Left hindlimb (tissue), 1 donor: Measurements from ENCODE around the gene PPME1.

Source experiments
- DNase-seq: peaks from one replicate; pipeline ENCODE4 v3.0.0-alpha.2; 2018

PPME1 gene

DNA sequence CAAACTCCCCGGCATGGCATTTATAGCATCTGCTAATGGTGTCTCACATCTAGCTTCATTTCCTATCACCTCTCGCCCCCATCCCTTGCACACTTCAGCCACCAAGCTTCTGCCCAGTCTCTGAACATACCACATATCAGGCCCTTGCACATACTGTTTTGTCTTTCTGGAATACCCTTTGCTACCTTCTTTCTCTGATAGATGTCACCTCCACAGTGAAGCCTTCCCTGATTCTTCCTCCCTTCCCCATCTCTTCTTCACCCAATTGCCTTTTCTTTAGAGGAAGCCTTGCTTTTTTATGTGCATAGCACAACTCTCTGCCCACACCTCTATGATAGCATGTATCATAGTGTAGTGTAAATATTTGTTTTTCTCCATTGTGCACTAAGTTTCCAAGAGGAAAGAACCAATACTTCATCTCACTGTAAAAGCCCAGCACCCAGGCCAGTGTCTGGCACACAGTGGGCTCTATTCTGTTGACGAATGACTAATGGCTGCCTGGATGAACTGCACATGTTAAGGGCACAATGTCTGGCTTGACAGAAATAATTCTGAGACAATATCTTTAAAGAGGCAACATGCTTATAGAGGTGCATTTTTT is 112.6 kb downstream of the PPME1 start:
- no peak for DNase-seq

DNA sequence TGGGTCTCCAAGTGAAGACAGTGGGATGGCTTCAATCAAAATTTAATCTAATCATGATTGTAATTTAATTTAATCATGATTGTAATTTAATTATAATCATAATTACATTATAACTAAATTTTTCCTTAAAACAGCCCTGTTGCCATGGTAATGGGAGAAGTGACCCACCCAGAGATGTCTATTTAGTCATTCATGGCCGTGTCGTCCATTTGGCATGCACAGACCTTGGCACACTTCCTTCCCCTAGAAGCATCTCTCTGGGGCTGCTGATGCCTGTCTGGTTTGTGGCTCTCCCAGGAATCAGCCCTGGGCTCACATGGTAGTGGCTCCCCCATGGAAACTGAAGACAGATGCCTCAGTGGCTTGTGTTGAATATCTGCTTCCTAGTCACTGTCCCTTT is 113.4 kb downstream of the PPME1 start:
- no peak for DNase-seq

DNA sequence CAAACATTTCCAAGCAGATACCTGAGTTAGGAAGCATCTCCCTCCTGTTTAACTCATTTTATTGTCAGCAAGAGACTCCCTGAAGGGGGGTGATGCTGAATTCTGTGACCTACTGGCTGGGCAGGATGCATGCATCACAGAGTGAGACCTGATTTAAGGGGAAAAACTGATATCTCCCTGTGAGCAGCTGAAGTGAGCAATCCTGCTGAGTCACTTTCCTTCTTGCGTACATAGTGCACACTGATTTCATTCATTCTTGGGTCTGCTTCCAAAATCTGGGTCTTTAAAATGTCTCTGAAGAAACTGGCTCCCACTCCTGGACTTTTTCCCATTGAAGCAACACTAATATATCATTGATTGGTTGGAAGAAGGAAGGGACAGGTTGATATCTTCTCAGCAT is 117.1 kb downstream of the PPME1 start:
- no peak for DNase-seq

- no peak for DNase-seq
These were observed 117.8 kb downstream of the PPME1 start for GRCh38 chr11:74288911-74289310.

GRCh38 chr11:74297484-74297883 is 126.4 kb downstream of the PPME1 start:
- no peak for DNase-seq

GRCh38 chr11:74299015-74299414 is 127.9 kb downstream of the PPME1 start:
- DNase-seq, result no peak
